GM21528 (cell line): ENCODE data around the gene MCM3AP.

Experiments
- ATAC-seq: cut with Tn5 transposase; IDR thresholded peaks from one replicate; pipeline ENCODE4 v1.9.1; 2021; ENCODE audit warnings: mild to moderate bottlenecking, moderate library complexity; ENCODE audit not compliant: unreplicated experiment, low FRiP score

The MCM3AP gene

GRCh38 chr21:46220847-46221246 is 64.6 kb downstream of the MCM3AP start:
- no peak for ATAC-seq

- ATAC-seq = no peak
These were observed 65.1 kb downstream of the MCM3AP start for GRCh38 chr21:46220275-46220810.

- no peak for ATAC-seq
These were observed 65.7 kb downstream of the MCM3AP start for GRCh38 chr21:46219591-46220239.

- ATAC-seq = no peak
These were observed 66.4 kb downstream of the MCM3AP start for GRCh38 chr21:46218906-46219590.

GRCh38 chr21:46217511-46218196 is 67.8 kb downstream of the MCM3AP start:
- ATAC-seq = no peak

DNA sequence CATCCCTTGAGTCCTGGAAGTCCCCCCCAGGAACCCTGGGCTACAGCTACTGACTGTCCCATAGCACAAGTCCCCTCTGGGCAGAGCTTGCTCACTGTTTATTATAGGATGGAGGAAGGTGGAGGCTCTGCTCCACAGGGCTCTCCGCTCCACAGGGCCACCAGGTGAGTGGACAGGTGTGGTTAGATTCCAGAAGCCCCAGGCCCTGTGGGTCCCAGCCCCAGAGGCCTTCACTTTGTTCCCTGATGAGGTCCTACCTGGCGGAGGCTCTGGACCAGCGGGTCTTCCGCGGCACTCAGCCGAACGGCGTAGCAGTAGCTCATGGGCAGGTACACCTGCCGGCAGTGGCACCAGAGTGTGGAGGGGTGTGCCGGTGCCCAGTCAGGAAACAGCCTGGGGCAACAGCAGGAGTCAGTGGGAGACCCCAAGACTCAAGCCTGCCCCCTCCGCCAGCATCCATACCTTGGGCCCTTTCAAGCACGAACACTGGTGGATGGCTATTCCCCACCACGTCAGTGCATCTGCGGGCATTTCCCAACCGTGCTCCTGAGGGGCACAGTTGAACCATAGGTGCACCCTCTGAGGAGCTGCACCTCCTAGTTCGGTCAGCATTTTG is 69.2 kb downstream of the MCM3AP start:
- no peak for ATAC-seq

DNA sequence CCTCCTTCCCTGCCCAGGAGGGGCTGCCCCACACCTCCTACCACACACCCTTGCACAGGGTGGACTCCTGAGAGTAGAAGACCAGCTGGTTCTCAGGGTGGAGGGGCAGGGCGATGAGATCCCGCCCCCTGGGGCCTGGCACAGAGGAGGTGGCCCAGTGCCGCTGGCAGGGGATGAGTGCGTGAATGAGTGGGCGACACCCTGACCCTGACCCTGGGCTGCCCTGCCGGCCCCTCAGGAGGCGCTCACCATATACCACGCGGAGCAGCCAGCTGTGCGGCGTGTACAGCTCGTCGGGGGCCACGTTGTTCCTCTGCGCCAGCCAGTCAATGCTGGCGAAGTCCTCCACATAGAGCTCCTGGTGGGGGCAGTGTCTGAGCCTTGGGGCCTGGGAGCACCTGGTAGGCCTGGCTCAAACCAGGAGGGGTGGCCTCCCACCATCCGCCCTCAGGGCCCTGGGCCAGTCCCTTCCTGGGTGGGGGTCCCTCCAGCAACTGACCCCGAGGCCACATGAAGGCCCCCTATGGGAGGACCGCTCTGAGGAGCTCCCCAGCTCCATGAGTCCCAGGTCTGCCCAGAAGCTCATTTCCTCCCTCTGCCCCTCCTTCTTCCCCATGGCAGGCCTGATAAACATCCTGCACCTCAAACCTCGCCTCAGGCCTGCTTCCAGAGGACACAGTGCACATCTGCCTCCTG is 69.8 kb downstream of the MCM3AP start:
- ATAC-seq = no peak

- no peak for ATAC-seq
These were observed 70.7 kb downstream of the MCM3AP start for GRCh38 chr21:46214478-46215340.

- no peak for ATAC-seq
These were observed 71.7 kb downstream of the MCM3AP start for GRCh38 chr21:46213620-46214286.

DNA sequence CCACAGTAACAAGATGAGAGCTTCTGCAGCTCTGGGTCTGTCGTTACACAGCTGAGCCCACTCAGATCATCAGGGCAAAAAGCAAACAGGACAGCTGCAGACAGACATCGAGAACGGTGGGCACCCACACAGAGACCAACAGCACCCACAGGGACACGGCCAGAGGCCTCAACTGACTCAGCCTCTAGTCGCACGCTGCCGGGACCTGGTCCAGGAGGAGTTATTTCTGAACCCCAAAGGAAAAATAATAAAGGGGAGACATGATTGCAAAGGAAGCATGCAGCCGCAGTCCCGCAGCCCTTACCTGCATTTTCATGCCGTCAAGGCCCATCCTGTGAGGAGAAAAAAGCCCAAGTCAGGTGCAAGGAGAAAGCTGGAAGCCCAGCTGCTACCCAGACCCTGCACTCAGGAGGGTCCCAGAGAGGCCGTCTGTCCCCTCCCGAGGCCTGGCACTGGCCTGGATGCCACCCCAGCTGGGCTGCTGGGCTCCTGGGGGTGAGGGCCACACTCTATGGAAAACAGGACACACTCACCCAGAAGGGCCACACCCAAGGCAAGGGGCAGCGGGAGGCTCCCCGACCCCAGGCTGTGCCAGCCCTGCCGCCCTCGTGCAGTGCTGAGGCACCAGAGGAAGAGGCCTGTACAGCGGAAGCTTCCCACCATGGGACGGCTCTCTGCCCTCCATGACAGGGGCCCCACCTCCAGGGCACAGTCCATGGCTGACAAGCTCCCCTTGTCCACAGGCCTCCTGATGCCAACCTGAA is 72.5 kb downstream of the MCM3AP start:
- ATAC-seq = no peak

DNA sequence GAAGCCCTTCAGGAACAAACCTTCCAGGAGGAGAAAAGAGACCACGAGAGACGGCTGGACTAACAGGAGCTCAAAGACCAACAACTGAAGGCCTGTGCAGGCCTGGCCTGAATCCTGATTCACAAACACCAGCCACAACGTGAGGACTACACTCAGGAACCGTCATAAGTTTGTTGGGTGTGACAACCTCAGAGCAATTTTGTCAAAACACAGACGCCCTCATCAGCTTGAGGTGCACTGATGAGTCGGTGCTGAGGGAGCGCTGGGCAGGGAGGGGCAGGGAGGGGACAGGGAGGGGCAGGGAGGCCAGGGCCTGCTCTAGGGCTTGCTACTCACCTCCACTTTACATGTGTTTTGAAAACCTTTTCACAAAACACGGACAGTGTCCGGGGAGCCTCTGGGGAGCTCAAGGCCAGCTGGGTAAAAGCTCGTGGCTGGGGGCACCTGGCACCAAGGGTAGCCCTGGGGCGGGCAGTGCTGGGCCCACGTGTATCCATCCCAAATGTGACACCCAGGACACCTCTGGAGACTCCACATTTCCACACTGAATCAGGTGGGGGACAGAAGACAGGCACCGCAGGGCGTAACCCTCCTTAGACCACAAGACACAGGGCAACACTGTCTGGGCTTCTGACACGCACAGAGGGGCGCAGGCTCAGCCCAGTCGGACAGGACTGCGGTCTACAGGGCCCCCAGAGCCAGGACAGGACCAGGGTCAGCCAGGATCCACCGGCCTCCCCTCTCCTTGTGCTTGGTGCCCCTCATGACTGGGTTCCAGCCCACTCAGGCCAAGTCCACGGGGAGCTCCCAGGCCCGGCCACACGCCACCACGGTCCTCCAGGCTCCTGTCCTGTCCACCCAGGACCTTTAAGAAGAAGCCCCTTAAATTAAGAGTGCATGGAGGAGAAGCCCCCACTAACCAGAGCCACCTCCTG is 73.4 kb downstream of the MCM3AP start:
- ATAC-seq = no peak

GRCh38 chr21:46211376-46211775 is 74.0 kb downstream of the MCM3AP start:
- no peak for ATAC-seq

DNA sequence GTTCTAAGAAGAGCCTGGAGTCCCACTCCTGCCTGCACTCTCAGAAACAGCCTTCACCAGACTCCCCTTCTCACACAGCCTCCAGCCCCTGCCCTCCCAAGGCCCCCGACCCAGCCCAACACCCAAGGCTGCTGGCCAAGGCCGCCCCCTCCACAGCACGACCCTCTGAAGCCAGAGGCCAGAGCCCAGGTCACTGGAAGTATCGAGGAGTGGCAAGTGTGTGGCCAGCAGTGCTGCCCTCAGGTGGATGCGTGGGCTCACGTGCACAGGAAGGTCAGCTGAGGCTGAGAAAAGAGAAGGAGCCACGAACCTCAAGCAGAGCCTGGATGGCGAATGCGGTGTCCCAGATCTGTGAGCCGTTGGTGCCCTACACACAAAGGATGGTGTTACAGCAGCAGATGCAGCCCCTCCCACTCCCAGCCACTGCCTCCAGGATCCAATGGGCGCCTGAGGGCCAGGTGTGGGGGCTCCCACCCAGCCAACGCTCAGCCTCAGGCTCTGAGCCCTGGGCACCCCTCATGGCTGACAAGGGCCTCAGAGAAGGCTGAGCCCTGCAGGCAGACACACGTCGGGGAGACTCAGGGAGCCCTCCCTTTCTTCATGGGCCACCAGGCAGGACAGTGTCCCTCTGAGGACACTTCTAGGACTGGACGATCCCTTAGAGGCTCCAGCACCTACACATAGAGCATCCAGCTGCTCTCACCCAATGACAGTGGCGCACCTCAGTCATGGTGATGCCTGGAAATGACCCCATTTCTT is 74.9 kb downstream of the MCM3AP start:
- no peak for ATAC-seq

DNA sequence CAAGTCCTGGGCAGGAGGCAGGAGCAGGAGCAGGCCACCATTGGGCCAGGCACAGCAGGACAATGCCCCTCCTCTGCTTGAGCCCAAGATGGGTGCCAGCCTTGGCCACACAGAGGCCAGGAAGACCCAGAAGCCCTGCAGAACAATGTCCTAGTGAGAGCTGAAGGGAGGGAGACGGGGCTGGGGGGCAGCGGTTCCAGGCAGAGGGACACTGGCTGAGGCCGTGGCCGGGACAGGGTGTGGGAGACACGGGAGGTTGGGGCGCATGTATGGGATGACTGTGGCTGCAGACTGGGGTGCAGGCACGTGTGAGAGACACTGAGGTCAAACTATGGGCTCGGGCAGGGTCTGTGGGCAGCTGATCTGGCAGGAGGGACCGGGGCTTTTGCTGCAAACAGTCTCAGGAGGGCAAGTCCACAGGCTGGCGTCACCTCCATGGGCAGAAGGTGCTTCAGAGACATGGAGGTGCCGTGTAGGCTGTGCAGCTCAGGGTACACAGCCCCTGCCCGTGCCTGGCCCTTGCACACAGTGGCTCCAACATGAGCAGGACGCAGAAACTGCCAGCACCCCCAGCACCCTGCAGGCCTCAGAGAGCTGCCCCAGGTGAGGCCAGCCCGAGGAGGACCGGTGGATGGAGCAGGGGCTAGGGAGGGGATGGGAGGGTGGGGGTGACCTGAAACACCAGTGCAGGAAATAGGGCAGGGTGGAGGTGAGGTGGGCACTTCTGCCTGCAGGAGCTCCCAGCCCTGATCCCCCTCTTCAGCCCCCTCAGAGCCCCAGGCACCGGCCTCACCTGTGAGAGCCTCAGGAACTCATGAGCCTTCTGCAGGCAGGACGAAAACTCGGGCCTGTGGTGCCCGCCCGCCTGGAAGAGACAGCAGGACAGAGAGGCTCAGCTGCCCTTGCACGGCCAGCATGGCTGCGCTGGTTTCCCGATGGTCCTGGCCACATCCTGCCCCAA is 76.4 kb downstream of the MCM3AP start:
- no peak for ATAC-seq

DNA sequence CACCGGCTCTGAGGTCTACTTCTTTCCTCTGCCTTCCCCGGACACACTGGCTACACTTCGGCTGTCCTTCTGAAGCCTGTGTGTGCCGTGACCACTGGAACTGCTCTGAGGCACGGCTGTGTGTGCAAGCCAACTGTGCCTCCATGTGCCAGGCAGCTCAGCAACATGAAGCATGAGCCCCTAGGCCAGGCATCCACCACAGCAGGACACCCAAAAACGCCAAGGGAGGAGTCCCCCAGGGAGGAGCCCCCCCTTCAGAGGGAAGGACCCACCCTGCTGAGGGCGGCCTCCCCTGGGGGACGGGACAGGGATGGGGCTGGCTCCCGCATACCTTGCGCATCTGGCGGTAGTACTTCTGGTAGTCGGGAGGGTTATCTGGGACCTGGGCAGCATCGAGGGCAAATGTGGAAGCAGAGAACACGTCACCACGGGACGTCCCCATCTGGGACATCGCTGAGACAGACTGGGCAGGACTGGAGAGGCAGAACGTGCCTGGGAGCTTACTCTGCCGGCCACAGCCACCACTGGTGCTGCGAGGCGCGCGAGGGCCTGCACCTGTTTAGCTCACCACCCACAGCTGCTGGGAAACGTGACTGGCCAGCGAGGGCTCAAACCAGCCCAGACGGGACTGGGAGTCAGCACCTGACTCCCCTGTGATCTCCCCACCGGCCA is 77.4 kb downstream of the MCM3AP start:
- no peak for ATAC-seq
